CD14-positive monocyte (primary cell): ENCODE results near the gene TENM3. TPM values are rescaled to one million over a fixed set of nuclear protein-coding genes. Genes with fewer than 3 reads are reported as not detected.

Source experiments
- DNase-seq, 3 donors: peaks; one replicate each; pipeline ENCODE4 v3.0.0-alpha.2; 2011 to 2022
- H2AFZ ChIP-seq: 2 replicates; pipeline ENCODE4 v1.6.0; 2012; ENCODE audit warnings: mild to moderate bottlenecking, low read depth, low read length, inconsistent platforms; ENCODE audit not compliant: insufficient read depth, poor library complexity, severe bottlenecking
- H3K27ac ChIP-seq, 2 donors: 1 replicate in 1 of 2; 2 replicates in 1 of 2; pipeline ENCODE4 v1.5.1; 2012 to 2013; ENCODE audit warnings: low read length in 2 of 2, control low read depth in 1 of 2, inconsistent platforms in 1 of 2, low read depth in 1 of 2, mild to moderate bottlenecking in 1 of 2
- H3K27me3 ChIP-seq, 2 donors: one replicate each; pipeline versions ENCODE4 v1.6.0 to v1.6.1; 2011 to 2013; ENCODE audit warnings: low read length in 2 of 2; ENCODE audit not compliant: control insufficient read depth in 2 of 2, insufficient read depth in 2 of 2
- H3K36me3 ChIP-seq, 2 donors: replicated peaks in 1 of 2; 1 replicate in 1 of 2; 2 replicates in 1 of 2; pipeline versions ENCODE4 v1.5.1 to v1.6.1; 2012 to 2013; ENCODE audit warnings: low read length in 2 of 2, control low read depth in 1 of 2, inconsistent platforms in 1 of 2, mild to moderate bottlenecking in 1 of 2; ENCODE audit not compliant: insufficient read depth in 2 of 2, control insufficient read depth in 1 of 2
- H3K4me1 ChIP-seq, 2 donors: 1 replicate in 1 of 2; 2 replicates in 1 of 2; pipeline versions ENCODE4 v1.5.1 to v1.6.1; 2012 to 2013; ENCODE audit warnings: low read length in 2 of 2, control low read depth in 1 of 2, inconsistent platforms in 1 of 2, mild to moderate bottlenecking in 1 of 2, moderate library complexity in 1 of 2; ENCODE audit not compliant: insufficient read depth in 2 of 2, control insufficient read depth in 1 of 2
- H3K4me2 ChIP-seq: replicated peaks from 2 replicates; pipeline ENCODE3; 2012; ENCODE audit warnings: low read length, moderate library complexity, mild to moderate bottlenecking; ENCODE audit not compliant: poor library complexity, severe bottlenecking; ENCODE audit errors: extremely low read depth
- H3K4me3 ChIP-seq, 3 experiments: fragments of 200-600 bp in 1 of 3; sonication (generic) in 1 of 3; replicated peaks in 1 of 3; 1 replicate in 2 of 3; 2 replicates in 1 of 3; pipeline ENCODE4 v1.5.1; 2011 to 2013; ENCODE audit warnings: low read length in 3 of 3, mild to moderate bottlenecking in 3 of 3, control low read depth in 2 of 3, low read depth in 2 of 3, inconsistent platforms in 1 of 3, moderate library complexity in 1 of 3
- H3K79me2 ChIP-seq: 2 replicates; pipeline ENCODE4 v1.6.0; 2012; ENCODE audit warnings: mild to moderate bottlenecking, control low read depth, inconsistent platforms, low read length, moderate library complexity; ENCODE audit not compliant: insufficient read depth
- H3K9ac ChIP-seq: 2 replicates; pipeline ENCODE4 v1.6.0; 2017; ENCODE audit warnings: low read length, mild to moderate bottlenecking; ENCODE audit not compliant: insufficient read depth, poor library complexity, severe bottlenecking
- H3K9me3 ChIP-seq, 2 donors: replicated peaks in 1 of 2; 1 replicate in 1 of 2; 2 replicates in 1 of 2; pipeline versions ENCODE4 v1.5.1 to v1.6.1; 2012 to 2013; ENCODE audit warnings: low read length in 2 of 2, control low read depth in 1 of 2; ENCODE audit not compliant: control insufficient read depth in 1 of 2, insufficient read depth in 1 of 2
- H4K20me1 ChIP-seq: 2 replicates; pipeline ENCODE4 v1.6.0; 2012; ENCODE audit warnings: mild to moderate bottlenecking, low read length, control low read depth, moderate library complexity; ENCODE audit not compliant: insufficient read depth
- H3K27ac Mint-ChIP-seq, 7 donors: one replicate each; pipeline ENCODE4 v1.8.0; 2020; ENCODE audit warnings: mild to moderate bottlenecking in 7 of 7, mixed read lengths in 7 of 7, moderate library complexity in 6 of 7, inconsistent platforms in 2 of 7
- H3K27me3 Mint-ChIP-seq, 3 donors: one replicate each; pipeline ENCODE4 v1.8.0; 2021 to 2022; ENCODE audit warnings: low read depth in 3 of 3, mild to moderate bottlenecking in 3 of 3, mixed read lengths in 3 of 3, moderate library complexity in 3 of 3, inconsistent platforms in 1 of 3
- H3K36me3 Mint-ChIP-seq, 2 donors: one replicate each; pipeline ENCODE4 v1.8.0; 2020; ENCODE audit warnings: mixed read lengths in 2 of 2, inconsistent platforms in 1 of 2, mild to moderate bottlenecking in 1 of 2
- H3K4me1 Mint-ChIP-seq: one replicate; pipeline ENCODE4 v1.8.0; 2020; ENCODE audit warnings: mild to moderate bottlenecking, mixed read lengths
- H3K4me3 Mint-ChIP-seq, 2 donors: one replicate each; pipeline ENCODE4 v1.8.0; 2020; ENCODE audit warnings: mild to moderate bottlenecking in 2 of 2, mixed read lengths in 2 of 2, moderate library complexity in 1 of 2
- H3K9me3 Mint-ChIP-seq, 7 donors: one replicate each; pipeline ENCODE4 v1.8.0; 2020 to 2022; ENCODE audit warnings: mixed read lengths in 7 of 7, mild to moderate bottlenecking in 6 of 7, moderate library complexity in 6 of 7, inconsistent platforms in 2 of 7
- WGBS: methylation state at CpG from one replicate; pipeline ENCODE4 v1.1.5; 2013; ENCODE audit warnings: missing lambda C conversion rate; ENCODE audit not compliant: insufficient coverage; 5-methylcytosine and 5-hydroxymethylcytosine counted together
- intact Hi-C, 2 donors: fragments of 100-400 bp; cut with micrococcal nuclease; formaldehyde crosslinking; loops; one replicate each; pipeline versions ENCODE4 v1.15.0 to v1.15.1; 2023
- polyA plus RNA-seq, 3 donors: library from polyadenylated mRNA; depleted of rRNA in 1 of 3; unstranded in 2 of 3; stranded (reverse) in 1 of 3; fragments of 300-500 nt in 2 of 3; fragments of >200 nt in 1 of 3; fragmentation: Illumina TruSeq in 2 of 3; gene quantifications; 1 replicate in 2 of 3; 2 replicates in 1 of 3; pipeline ENCODE4 v1.2.3, GENCODE V29; 2012 to 2021
- TF ChIP-seq, protein P1 (sequence below): fragments of 200-600 bp; IDR thresholded peaks from one replicate; pipeline ENCODE4 v1.8.0; 2022; ENCODE audit warnings: antibody characterized with exemption, mild to moderate bottlenecking

Gene TENM3
- polyA plus RNA-seq, 3 donors, result not detected

DNA sequence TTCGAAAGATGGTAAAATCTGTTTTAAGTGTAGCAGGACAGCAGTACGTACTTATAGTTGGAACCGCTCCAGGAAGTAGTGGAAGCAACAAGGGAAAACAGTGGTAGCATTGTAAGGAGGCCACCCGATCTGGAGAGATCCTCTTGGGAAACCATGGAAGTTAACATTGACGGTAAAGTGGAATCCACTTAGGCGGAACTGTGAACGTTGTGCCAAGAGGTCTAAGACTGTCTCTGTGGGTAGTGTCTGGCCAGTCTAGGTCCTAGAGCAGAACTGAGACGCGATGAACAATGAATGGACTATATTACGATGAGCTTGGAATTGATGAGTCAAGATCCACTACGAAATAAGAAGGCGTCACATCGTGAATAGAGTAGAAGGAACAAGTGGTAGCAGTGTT lies 124.0 kb downstream of the TENM3 start:
- Histone ChIP-seq H3K36me3 (no peaks in the 10 kb centered on the region), H3K27ac (no peak overlapping the region), H3K4me2 (no peak overlapping the region), H2AFZ (no peak overlapping the region), H3K9ac (no peak overlapping the region), H3K27me3 (no peaks in the 10 kb centered on the region), H3K79me2 (no peaks in the 10 kb centered on the region), H3K4me3 (no peak overlapping the region), H3K4me1 (no peaks in the 10 kb centered on the region), H3K9me3 (no peaks in the 10 kb centered on the region), H4K20me1 (no peaks in the 10 kb centered on the region)
- TF ChIP-seq, protein P1, sequence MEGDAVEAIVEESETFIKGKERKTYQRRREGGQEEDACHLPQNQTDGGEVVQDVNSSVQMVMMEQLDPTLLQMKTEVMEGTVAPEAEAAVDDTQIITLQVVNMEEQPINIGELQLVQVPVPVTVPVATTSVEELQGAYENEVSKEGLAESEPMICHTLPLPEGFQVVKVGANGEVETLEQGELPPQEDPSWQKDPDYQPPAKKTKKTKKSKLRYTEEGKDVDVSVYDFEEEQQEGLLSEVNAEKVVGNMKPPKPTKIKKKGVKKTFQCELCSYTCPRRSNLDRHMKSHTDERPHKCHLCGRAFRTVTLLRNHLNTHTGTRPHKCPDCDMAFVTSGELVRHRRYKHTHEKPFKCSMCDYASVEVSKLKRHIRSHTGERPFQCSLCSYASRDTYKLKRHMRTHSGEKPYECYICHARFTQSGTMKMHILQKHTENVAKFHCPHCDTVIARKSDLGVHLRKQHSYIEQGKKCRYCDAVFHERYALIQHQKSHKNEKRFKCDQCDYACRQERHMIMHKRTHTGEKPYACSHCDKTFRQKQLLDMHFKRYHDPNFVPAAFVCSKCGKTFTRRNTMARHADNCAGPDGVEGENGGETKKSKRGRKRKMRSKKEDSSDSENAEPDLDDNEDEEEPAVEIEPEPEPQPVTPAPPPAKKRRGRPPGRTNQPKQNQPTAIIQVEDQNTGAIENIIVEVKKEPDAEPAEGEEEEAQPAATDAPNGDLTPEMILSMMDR, result no peak
- H3K4me1 Mint-ChIP-seq, result no peaks in the 10 kb centered on the region
- H3K9me3 Mint-ChIP-seq, result peaks cover 0 to 6% (median 3%) of the 10 kb centered on the region in 7 donors
- no peak for DNase-seq
- no peak overlapping the region for H3K27ac Mint-ChIP-seq
- 90% methylated on average over 13 of the region's 13 CpGs for WGBS
- H3K36me3 Mint-ChIP-seq, result no peaks in the 10 kb centered on the region
- H3K27me3 Mint-ChIP-seq, result peaks cover 0 to 3% (median 0%) of the 10 kb centered on the region in 3 donors
- H3K4me3 Mint-ChIP-seq, result no peak overlapping the region
- intact Hi-C loops, result no loop called here

GRCh38 chr4:182369211-182369610 lies 126.0 kb downstream of the TENM3 start:
- H3K4me3 ChIP-seq, result no peak overlapping the region
- no peaks in the 10 kb centered on the region for H3K27me3 ChIP-seq
- WGBS, result no CpG with 5 or more reads among the region's 3 CpGs
- H3K36me3 ChIP-seq, result no peaks in the 10 kb centered on the region
- no peak for DNase-seq
- no peak overlapping the region for H3K9ac ChIP-seq
- Mint-ChIP-seq H3K9me3 (peaks cover 0 to 4% (median 0%) of the 10 kb centered on the region in 7 donors), H3K27ac (peak overlapping the region in 1 of 7 donors; percentile 20), H3K4me1 (no peaks in the 10 kb centered on the region), H3K27me3 (peaks cover 0 to 3% (median 0%) of the 10 kb centered on the region in 3 donors), H3K4me3 (no peak overlapping the region), H3K36me3 (no peaks in the 10 kb centered on the region)
- intact Hi-C loops, result no loop called here
- no peaks in the 10 kb centered on the region for H4K20me1 ChIP-seq
- H3K9me3 ChIP-seq, result no peaks in the 10 kb centered on the region
- no peaks in the 10 kb centered on the region for H3K4me1 ChIP-seq
- no peak overlapping the region for H2AFZ ChIP-seq
- H3K27ac ChIP-seq, result no peak overlapping the region
- no peak overlapping the region for H3K4me2 ChIP-seq
- TF ChIP-seq, protein P1, result no peak
- H3K79me2 ChIP-seq, result no peaks in the 10 kb centered on the region
